ENCODE measurements around the gene CYTH1. TPM values are rescaled to one million over a fixed set of nuclear protein-coding genes. Genes with fewer than 3 reads are reported as not detected.
"Not testable (repeated sequence)": the region's sequence is repeated elsewhere in the genome, so short reads cannot be mapped to it uniquely, and the experiment has no call there.

The CYTH1 gene
- total RNA-seq, 2 experiments from 2014 or later = 73.0 to 148 TPM

- CTCF ChIA-PET (ENCODE audit: unreplicated experiment) = interaction anchor here (0.5 kb wide), 1 partner anchor 465 kb away, joined by 4 read pairs; no protein-coding TSS in a partner anchor
- Histone ChIP-seq H2AFZ (ENCODE audit: low read length) (no peak overlapping the region), H3K9me2 (ENCODE audit: insufficient read depth, low read length) (no peaks in the 10 kb centered on the region), H3K4me3 (ENCODE audit: low read depth, low read length, poor library complexity, severe bottlenecking) (no peak overlapping the region), H3K4me2 (ENCODE audit: low read length) (no peak overlapping the region), H4K20me1 (ENCODE audit: insufficient read depth, low read length) (no peaks in the 10 kb centered on the region), H3K79me2 (ENCODE audit: insufficient read depth, low read depth, low read length) (peaks cover 99% of the 10 kb centered on the region), H3K4me1 (ENCODE audit: insufficient read depth, low read length, poor library complexity, severe bottlenecking) (peaks cover 66% of the 10 kb centered on the region), H3K36me3 (ENCODE audit: insufficient read depth, low read length) (no peaks in the 10 kb centered on the region), H3K9me3 (ENCODE audit: low read length) (no peaks in the 10 kb centered on the region), H3K27ac (ENCODE audit: low read depth, low read length, poor library complexity, severe bottlenecking) (no peak overlapping the region)
- intact Hi-C loops (cut with micrococcal nuclease; ENCODE audit: unreplicated experiment) = no loop called here
- no peak for DNase-seq (ENCODE audit: low spot score)
- TF ChIP-seq EZH2phosphoT487 (IDR thresholded peaks at IDR 0.05; ENCODE audit: borderline replicate concordance, low read depth, low read length) (no peak), CTCF (conservative IDR thresholded peaks at IDR 0.05; ENCODE audit: low read length) (no peak)
- POLR2A ChIA-PET = interaction anchor here (1.9 kb wide), 1 partner anchor 13 kb away, joined by 4 read pairs; no protein-coding TSS in a partner anchor
- BruUV-seq (replicated peaks) = no TSS peak
Measured at GRCh38 chr17:78753316-78754250, 28.5 kb downstream of the CYTH1 start.

GRCh38 chr17:78751447-78752161 lies 30.5 kb downstream of the CYTH1 start:
- H3K9me2 ChIP-seq (ENCODE audit: insufficient read depth, low read length) = no peaks in the 10 kb centered on the region
- DNase-seq (ENCODE audit: low spot score) = no peak
- peaks cover 66% of the 10 kb centered on the region for H3K4me1 ChIP-seq (ENCODE audit: insufficient read depth, low read length, poor library complexity, severe bottlenecking)
- CTCF ChIA-PET (ENCODE audit: unreplicated experiment) = no interaction called here
- H4K20me1 ChIP-seq (ENCODE audit: insufficient read depth, low read length) = no peaks in the 10 kb centered on the region
- no TSS peak for BruUV-seq (replicated peaks)
- H2AFZ ChIP-seq (ENCODE audit: low read length) = no peak overlapping the region
- intact Hi-C loops (cut with micrococcal nuclease; ENCODE audit: unreplicated experiment) = no loop called here
- no peak for TF ChIP-seq CTCF (conservative IDR thresholded peaks at IDR 0.05; ENCODE audit: low read length)
- no peak for TF ChIP-seq EZH2phosphoT487 (IDR thresholded peaks at IDR 0.05; ENCODE audit: borderline replicate concordance, low read depth, low read length)
- peaks cover 99% of the 10 kb centered on the region for H3K79me2 ChIP-seq (ENCODE audit: insufficient read depth, low read depth, low read length)
- no peak overlapping the region for H3K4me3 ChIP-seq (ENCODE audit: low read depth, low read length, poor library complexity, severe bottlenecking)
- POLR2A ChIA-PET = interaction anchor here (0.7 to 1.9 kb wide), 5 partner anchors 9 to 62 kb away, joined by 3 to 9 read pairs (median 4); no protein-coding TSS in a partner anchor
- no peaks in the 10 kb centered on the region for H3K9me3 ChIP-seq (ENCODE audit: low read length)
- no peak overlapping the region for H3K4me2 ChIP-seq (ENCODE audit: low read length)
- H3K36me3 ChIP-seq (ENCODE audit: insufficient read depth, low read length) = no peaks in the 10 kb centered on the region
- no peak overlapping the region for H3K27ac ChIP-seq (ENCODE audit: low read depth, low read length, poor library complexity, severe bottlenecking)

- H3K9me3 ChIP-seq (ENCODE audit: low read length); DNase-seq (ENCODE audit: low spot score); H3K4me3 ChIP-seq (ENCODE audit: low read depth, low read length, poor library complexity, severe bottlenecking); H3K36me3 ChIP-seq (ENCODE audit: insufficient read depth, low read length); CTCF ChIA-PET (ENCODE audit: unreplicated experiment); H3K9me2 ChIP-seq (ENCODE audit: insufficient read depth, low read length); intact Hi-C loops (cut with micrococcal nuclease; ENCODE audit: unreplicated experiment); H3K27ac ChIP-seq (ENCODE audit: low read depth, low read length, poor library complexity, severe bottlenecking); H4K20me1 ChIP-seq (ENCODE audit: insufficient read depth, low read length); BruUV-seq (replicated peaks); H3K4me2 ChIP-seq (ENCODE audit: low read length); H2AFZ ChIP-seq (ENCODE audit: low read length): not testable (repeated sequence)
- POLR2A ChIA-PET = interaction anchor here (0.7 to 1.9 kb wide), 4 partner anchors 9 to 62 kb away, joined by 3 to 9 read pairs (median 4); no protein-coding TSS in a partner anchor
- peaks cover 66% of the 10 kb centered on the region for H3K4me1 ChIP-seq (ENCODE audit: insufficient read depth, low read length, poor library complexity, severe bottlenecking)
- peaks cover 99% of the 10 kb centered on the region for H3K79me2 ChIP-seq (ENCODE audit: insufficient read depth, low read depth, low read length)
Measured at GRCh38 chr17:78751000-78751399, 31.1 kb downstream of the CYTH1 start.

Measured in OCI-LY7 (cell line).